ENCODE data around the gene NUTM1. TPM values are rescaled to one million over a fixed set of nuclear protein-coding genes. Genes with fewer than 3 reads are reported as not detected.
"Not testable (repeated sequence)": the region's sequence is repeated elsewhere in the genome, so short reads cannot be mapped to it uniquely, and the experiment has no call there.

Gene NUTM1
- total RNA-seq, 1 donor from 2014 or later: not detected

- no peak for DNase-seq (ENCODE audit: low read depth)
- Histone ChIP-seq H3K36me3 (ENCODE audit: control insufficient read depth, insufficient read depth, low read length) (no peaks in the 10 kb centered on the region), H3K27me3 (ENCODE audit: control insufficient read depth, insufficient read depth, low read length) (no peaks in the 10 kb centered on the region), H3K4me3 (ENCODE audit: low read depth, low read length) (no peak overlapping the region)
- no peak for TF ChIP-seq CTCF (IDR thresholded peaks at IDR 0.05; ENCODE audit: insufficient read depth, low read length, poor library complexity, severe bottlenecking)
Observed at GRCh38 chr15:34370643-34371042, 27.5 kb downstream of the NUTM1 start.

GRCh38 chr15:34373951-34374350, 30.8 kb downstream of the NUTM1 start:
- no peak for DNase-seq (ENCODE audit: low read depth)
- Histone ChIP-seq H3K4me3 (ENCODE audit: low read depth, low read length) (no peak overlapping the region), H3K27me3 (ENCODE audit: control insufficient read depth, insufficient read depth, low read length) (no peaks in the 10 kb centered on the region), H3K36me3 (ENCODE audit: control insufficient read depth, insufficient read depth, low read length) (no peaks in the 10 kb centered on the region)
- no peak for TF ChIP-seq CTCF (IDR thresholded peaks at IDR 0.05; ENCODE audit: insufficient read depth, low read length, poor library complexity, severe bottlenecking)

- no peak for DNase-seq (ENCODE audit: low read depth)
- no peaks in the 10 kb centered on the region for H3K36me3 ChIP-seq (ENCODE audit: control insufficient read depth, insufficient read depth, low read length)
- H3K27me3 ChIP-seq (ENCODE audit: control insufficient read depth, insufficient read depth, low read length): no peaks in the 10 kb centered on the region
- no peak overlapping the region for H3K4me3 ChIP-seq (ENCODE audit: low read depth, low read length)
- TF ChIP-seq CTCF (IDR thresholded peaks at IDR 0.05; ENCODE audit: insufficient read depth, low read length, poor library complexity, severe bottlenecking): no peak
Observed at GRCh38 chr15:34374816-34375215, 31.7 kb downstream of the NUTM1 start.

- H3K4me3 ChIP-seq (ENCODE audit: low read depth, low read length); H3K27me3 ChIP-seq (ENCODE audit: control insufficient read depth, insufficient read depth, low read length); DNase-seq (ENCODE audit: low read depth); H3K36me3 ChIP-seq (ENCODE audit: control insufficient read depth, insufficient read depth, low read length): not testable (repeated sequence)
Observed at GRCh38 chr15:34375541-34375940, 32.4 kb downstream of the NUTM1 start.

GRCh38 chr15:34376856-34377255, 33.7 kb downstream of the NUTM1 start:
- no peaks in the 10 kb centered on the region for H3K36me3 ChIP-seq (ENCODE audit: control insufficient read depth, insufficient read depth, low read length)
- no peak overlapping the region for H3K4me3 ChIP-seq (ENCODE audit: low read depth, low read length)
- DNase-seq (ENCODE audit: low read depth): no peak
- no peak for TF ChIP-seq CTCF (IDR thresholded peaks at IDR 0.05; ENCODE audit: insufficient read depth, low read length, poor library complexity, severe bottlenecking)
- no peaks in the 10 kb centered on the region for H3K27me3 ChIP-seq (ENCODE audit: control insufficient read depth, insufficient read depth, low read length)

GRCh38 chr15:34380491-34380890, 37.4 kb downstream of the NUTM1 start:
- not testable (repeated sequence) for DNase-seq (ENCODE audit: low read depth); H3K27me3 ChIP-seq (ENCODE audit: control insufficient read depth, insufficient read depth, low read length); H3K4me3 ChIP-seq (ENCODE audit: low read depth, low read length); H3K36me3 ChIP-seq (ENCODE audit: control insufficient read depth, insufficient read depth, low read length)

- H3K4me3 ChIP-seq (ENCODE audit: low read depth, low read length); DNase-seq (ENCODE audit: low read depth); H3K27me3 ChIP-seq (ENCODE audit: control insufficient read depth, insufficient read depth, low read length); H3K36me3 ChIP-seq (ENCODE audit: control insufficient read depth, insufficient read depth, low read length): not testable (repeated sequence)
Observed at GRCh38 chr15:34381829-34382521, 38.9 kb downstream of the NUTM1 start.

GRCh38 chr15:34389594-34390086, 46.5 kb downstream of the NUTM1 start:
- not testable (repeated sequence) for DNase-seq (ENCODE audit: low read depth); H3K4me3 ChIP-seq (ENCODE audit: low read depth, low read length); H3K27me3 ChIP-seq (ENCODE audit: control insufficient read depth, insufficient read depth, low read length); H3K36me3 ChIP-seq (ENCODE audit: control insufficient read depth, insufficient read depth, low read length)

- not testable (repeated sequence) for DNase-seq (ENCODE audit: low read depth); H3K36me3 ChIP-seq (ENCODE audit: control insufficient read depth, insufficient read depth, low read length); H3K27me3 ChIP-seq (ENCODE audit: control insufficient read depth, insufficient read depth, low read length); H3K4me3 ChIP-seq (ENCODE audit: low read depth, low read length)
Observed at GRCh38 chr15:34392981-34393380, 49.9 kb downstream of the NUTM1 start.

- H3K27me3 ChIP-seq (ENCODE audit: control insufficient read depth, insufficient read depth, low read length); DNase-seq (ENCODE audit: low read depth); H3K4me3 ChIP-seq (ENCODE audit: low read depth, low read length); H3K36me3 ChIP-seq (ENCODE audit: control insufficient read depth, insufficient read depth, low read length): not testable (repeated sequence)
Observed at GRCh38 chr15:34397637-34398259, 54.6 kb downstream of the NUTM1 start.
